NCI-H345 treated with DMSO at 0.1 percent for 48 hours (cell line): Measurements from ENCODE around the gene ERC2.

Source experiments
- DNase-seq: peaks from one replicate; lab custom pipeline; 2025; ENCODE audit not compliant: unreplicated experiment; lab: John Stamatoyannopoulos, UW

Gene ERC2

GRCh38 chr3:55895897-55896566, 572.2 kb downstream of the ERC2 start:
- DNase-seq: peak; percentile 66

GRCh38 chr3:55894605-55895004, 573.7 kb downstream of the ERC2 start:
- no peak for DNase-seq

DNA sequence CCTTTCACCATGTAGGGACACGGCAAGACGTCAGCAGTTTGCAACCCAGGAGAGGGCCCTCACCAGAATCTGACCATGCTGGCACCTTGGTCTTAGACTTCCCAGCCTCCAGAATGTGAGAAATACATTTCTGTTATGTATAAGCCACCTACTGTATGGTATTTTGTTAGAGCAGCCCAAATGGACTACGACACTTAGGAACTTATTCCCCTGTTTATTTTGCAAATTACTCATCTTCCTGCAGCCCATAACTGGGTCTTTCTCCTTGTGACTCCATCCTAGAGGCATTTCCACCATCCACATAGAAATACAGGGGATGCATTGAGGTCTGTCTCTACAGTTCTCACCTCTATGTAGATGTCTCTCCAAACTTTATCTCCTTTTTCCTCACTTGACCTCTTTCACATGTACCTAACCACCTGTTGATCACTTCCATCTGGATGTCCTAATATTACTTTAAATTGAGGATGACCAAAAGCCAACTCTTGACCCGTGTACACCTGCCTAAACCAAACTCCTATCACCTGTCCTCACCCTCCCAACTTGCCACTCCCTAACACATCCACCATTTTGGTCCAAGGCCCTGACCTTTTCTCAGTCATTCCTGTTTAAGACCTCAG, 575.1 kb downstream of the ERC2 start:
- no peak for DNase-seq

GRCh38 chr3:55891106-55891505, 577.2 kb downstream of the ERC2 start:
- DNase-seq: no peak

GRCh38 chr3:55888282-55888885, 579.9 kb downstream of the ERC2 start:
- no peak for DNase-seq

- no peak for DNase-seq
Measured at GRCh38 chr3:55885721-55886120, 582.5 kb downstream of the ERC2 start.

- DNase-seq: no peak
Measured at GRCh38 chr3:55884491-55885285, 583.6 kb downstream of the ERC2 start.

- no peak for DNase-seq
Measured at GRCh38 chr3:55884066-55884465, 584.2 kb downstream of the ERC2 start.

DNA sequence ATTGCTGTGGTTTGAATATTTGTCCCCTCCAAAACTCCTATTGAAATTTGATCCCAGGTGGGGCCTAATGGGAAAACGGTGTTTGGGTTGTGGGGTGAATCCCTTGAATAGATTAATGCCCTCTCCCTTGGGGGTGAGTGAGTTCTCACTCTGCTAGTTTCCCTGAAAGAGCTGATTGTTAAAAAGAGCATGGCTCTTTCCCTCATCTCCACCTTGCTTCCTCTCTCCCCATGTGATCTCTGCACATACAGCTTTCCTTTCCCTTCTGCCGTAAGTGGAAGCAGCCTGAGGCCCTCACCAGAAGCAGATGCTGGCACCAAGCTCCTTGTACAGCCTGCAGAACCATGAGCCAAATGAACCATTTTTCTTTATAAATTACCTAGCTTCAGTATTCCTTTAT, 586.3 kb downstream of the ERC2 start:
- no peak for DNase-seq

- no peak for DNase-seq
Measured at GRCh38 chr3:55880357-55880756, 587.9 kb downstream of the ERC2 start.

GRCh38 chr3:55879901-55880331, 588.4 kb downstream of the ERC2 start:
- no peak for DNase-seq

DNA sequence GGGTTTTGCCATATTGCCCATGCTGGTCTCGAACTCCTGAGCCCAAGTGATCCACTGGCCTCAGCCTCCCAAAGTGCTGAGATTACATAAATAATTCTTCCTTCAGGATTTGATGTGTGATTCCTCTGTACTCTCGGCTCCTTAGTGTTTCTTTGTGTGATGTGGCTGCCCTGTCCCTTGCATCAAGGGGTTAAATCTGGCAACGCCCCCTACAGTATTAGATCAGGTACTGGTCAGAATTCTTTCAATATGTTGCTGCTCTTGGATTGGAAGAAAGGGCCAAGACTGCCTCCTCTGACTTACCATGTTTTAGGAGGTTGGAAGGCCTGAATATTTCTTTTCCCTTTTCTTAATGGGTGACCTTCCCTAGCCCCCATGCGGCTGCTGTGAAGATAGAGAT, 590.6 kb downstream of the ERC2 start:
- no peak for DNase-seq

DNA sequence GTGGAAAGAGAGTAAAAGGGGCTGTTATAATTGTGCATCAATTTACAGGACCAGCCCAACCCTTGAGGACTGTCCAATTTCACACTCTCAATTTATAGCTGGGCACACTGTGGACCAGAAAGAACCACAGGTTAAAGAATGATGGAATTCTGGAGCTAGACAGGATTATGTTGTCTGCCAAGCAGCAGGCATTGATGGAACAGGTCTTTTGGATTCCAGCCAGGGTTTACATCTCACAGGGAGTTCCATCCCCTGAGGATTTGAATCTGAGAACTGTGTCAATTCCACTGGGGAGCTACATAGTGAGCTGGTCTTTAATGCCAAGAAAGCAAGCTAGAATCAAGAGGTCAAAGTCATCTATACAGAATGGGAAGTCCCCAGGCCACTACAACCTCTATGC, 591.7 kb downstream of the ERC2 start:
- peak; percentile 11 for DNase-seq

DNA sequence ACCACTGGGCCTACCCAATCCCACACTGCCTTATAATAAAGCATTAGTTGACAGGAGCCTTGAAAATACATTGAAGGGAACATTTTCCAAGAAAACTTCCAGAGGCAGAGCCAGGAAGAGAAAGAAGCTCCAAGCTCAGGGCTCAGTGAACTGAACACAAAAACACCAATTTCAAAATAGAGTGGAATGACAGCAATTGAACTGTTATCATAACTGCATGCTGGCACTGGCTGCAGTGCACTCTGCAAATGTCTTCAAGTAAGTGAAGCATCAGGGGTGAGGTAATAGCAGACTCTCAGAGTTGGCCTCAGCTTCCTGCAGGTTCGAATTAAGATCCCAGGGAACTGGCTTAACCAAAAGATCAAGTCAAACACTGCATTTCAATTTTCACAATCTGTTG, 593.2 kb downstream of the ERC2 start:
- DNase-seq: no peak

GRCh38 chr3:55873523-55874254, 594.6 kb downstream of the ERC2 start:
- no peak for DNase-seq

- no peak for DNase-seq
Measured at GRCh38 chr3:55870594-55870993, 597.7 kb downstream of the ERC2 start.

GRCh38 chr3:55868347-55868746, 599.9 kb downstream of the ERC2 start:
- no peak for DNase-seq

- DNase-seq: no peak
Measured at GRCh38 chr3:55863028-55863427, 605.2 kb downstream of the ERC2 start.

- DNase-seq: no peak
Measured at GRCh38 chr3:55860049-55860721, 608.1 kb downstream of the ERC2 start.

DNA sequence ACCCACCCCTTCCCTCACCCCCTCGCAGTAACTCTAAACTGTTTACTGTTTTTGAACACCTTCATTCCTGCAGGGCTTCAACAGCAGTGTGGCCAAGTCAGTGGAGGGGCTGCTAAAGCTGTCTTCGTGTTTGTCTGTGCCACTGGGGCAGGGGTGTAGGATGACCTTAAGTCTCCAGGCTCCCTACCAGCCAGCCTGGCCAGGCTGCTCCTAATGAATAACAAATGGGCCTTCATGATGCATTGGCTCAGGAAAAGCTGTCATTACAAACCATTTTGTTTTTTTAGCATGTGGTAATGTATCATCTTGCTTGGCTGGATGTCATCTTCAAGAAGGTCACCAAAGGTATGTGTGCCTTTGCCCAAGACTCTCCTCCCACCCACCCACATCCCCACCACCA, 609.0 kb downstream of the ERC2 start:
- no peak for DNase-seq

- no peak for DNase-seq
Measured at GRCh38 chr3:55858727-55859126, 609.5 kb downstream of the ERC2 start.
